ENCODE data around the gene PDIA2.

Gene PDIA2
- long read RNA-seq: 0 reads

DNA sequence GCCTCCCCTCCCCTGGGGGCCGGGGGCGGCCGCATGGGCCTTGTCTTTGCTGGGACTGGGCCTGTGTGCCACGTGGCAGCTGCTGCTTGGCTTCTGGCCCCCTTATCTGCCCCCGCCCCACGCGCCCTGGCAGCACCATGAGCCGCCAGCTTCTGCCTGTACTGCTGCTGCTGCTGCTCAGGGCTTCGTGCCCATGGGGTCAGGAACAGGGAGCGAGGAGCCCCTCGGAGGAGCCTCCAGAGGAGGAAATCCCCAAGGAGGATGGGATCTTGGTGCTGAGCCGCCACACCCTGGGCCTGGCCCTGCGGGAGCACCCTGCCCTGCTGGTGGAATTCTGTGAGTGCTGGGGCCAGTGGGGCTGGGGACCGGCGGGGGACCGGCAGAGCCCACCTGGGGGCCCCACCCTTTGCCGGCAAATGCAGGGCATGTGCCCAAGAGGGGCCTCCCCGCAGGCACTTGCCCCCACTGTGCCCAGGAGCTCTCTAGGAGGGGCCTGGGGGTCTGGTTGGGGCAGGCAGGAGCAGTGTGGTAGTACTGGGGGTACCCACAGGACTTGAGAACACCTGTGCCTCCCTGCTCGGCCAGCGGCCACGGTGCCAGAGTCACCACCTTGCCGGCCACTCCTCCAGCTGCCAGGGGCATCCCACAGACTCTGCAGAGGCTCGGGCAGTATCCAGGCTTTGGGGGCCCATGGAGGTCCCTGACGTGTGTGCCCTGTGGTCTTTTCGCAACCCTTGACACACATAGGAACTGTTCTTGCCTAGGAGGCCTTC lies at the start of gene PDIA2:
Gene PDIA2 (plus strand): TSS at position 132 of the 773 bp plus-strand sequence. CDS start 6 bp downstream, at position 138.
- Histone ChIP-seq H3K27ac (replicated peaks) (no peak within 1 kb of the TSS), H3K27me3 (ENCODE audit: insufficient read depth, poor library complexity, severe bottlenecking) (peaks cover 18% of the 10 kb centered on the region), H3K4me3 (replicated peaks; ENCODE audit: insufficient read depth, low read length) (no peak within 1 kb of the TSS)
- TF ChIP-seq, protein P1, sequence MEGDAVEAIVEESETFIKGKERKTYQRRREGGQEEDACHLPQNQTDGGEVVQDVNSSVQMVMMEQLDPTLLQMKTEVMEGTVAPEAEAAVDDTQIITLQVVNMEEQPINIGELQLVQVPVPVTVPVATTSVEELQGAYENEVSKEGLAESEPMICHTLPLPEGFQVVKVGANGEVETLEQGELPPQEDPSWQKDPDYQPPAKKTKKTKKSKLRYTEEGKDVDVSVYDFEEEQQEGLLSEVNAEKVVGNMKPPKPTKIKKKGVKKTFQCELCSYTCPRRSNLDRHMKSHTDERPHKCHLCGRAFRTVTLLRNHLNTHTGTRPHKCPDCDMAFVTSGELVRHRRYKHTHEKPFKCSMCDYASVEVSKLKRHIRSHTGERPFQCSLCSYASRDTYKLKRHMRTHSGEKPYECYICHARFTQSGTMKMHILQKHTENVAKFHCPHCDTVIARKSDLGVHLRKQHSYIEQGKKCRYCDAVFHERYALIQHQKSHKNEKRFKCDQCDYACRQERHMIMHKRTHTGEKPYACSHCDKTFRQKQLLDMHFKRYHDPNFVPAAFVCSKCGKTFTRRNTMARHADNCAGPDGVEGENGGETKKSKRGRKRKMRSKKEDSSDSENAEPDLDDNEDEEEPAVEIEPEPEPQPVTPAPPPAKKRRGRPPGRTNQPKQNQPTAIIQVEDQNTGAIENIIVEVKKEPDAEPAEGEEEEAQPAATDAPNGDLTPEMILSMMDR (IDR thresholded peaks at IDR 0.05; ENCODE audit: insufficient read depth, low read length): no peak
- TF ChIP-seq, protein P2, sequence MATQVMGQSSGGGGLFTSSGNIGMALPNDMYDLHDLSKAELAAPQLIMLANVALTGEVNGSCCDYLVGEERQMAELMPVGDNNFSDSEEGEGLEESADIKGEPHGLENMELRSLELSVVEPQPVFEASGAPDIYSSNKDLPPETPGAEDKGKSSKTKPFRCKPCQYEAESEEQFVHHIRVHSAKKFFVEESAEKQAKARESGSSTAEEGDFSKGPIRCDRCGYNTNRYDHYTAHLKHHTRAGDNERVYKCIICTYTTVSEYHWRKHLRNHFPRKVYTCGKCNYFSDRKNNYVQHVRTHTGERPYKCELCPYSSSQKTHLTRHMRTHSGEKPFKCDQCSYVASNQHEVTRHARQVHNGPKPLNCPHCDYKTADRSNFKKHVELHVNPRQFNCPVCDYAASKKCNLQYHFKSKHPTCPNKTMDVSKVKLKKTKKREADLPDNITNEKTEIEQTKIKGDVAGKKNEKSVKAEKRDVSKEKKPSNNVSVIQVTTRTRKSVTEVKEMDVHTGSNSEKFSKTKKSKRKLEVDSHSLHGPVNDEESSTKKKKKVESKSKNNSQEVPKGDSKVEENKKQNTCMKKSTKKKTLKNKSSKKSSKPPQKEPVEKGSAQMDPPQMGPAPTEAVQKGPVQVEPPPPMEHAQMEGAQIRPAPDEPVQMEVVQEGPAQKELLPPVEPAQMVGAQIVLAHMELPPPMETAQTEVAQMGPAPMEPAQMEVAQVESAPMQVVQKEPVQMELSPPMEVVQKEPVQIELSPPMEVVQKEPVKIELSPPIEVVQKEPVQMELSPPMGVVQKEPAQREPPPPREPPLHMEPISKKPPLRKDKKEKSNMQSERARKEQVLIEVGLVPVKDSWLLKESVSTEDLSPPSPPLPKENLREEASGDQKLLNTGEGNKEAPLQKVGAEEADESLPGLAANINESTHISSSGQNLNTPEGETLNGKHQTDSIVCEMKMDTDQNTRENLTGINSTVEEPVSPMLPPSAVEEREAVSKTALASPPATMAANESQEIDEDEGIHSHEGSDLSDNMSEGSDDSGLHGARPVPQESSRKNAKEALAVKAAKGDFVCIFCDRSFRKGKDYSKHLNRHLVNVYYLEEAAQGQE (IDR thresholded peaks at IDR 0.05; ENCODE audit: insufficient replicate concordance, low read depth): no peak
- TF ChIP-seq SPI1 (IDR thresholded peaks at IDR 0.05; ENCODE audit: borderline replicate concordance, low read depth) (no peak), POLR2AphosphoS5 (IDR thresholded peaks at IDR 0.05; ENCODE audit: low read depth) (no peak), GABPA (IDR thresholded peaks at IDR 0.05; ENCODE audit: low read depth) (no peak)
- DNase-seq (ENCODE audit: low read depth in 1 of 2, low spot score in 1 of 2): no peak

DNA sequence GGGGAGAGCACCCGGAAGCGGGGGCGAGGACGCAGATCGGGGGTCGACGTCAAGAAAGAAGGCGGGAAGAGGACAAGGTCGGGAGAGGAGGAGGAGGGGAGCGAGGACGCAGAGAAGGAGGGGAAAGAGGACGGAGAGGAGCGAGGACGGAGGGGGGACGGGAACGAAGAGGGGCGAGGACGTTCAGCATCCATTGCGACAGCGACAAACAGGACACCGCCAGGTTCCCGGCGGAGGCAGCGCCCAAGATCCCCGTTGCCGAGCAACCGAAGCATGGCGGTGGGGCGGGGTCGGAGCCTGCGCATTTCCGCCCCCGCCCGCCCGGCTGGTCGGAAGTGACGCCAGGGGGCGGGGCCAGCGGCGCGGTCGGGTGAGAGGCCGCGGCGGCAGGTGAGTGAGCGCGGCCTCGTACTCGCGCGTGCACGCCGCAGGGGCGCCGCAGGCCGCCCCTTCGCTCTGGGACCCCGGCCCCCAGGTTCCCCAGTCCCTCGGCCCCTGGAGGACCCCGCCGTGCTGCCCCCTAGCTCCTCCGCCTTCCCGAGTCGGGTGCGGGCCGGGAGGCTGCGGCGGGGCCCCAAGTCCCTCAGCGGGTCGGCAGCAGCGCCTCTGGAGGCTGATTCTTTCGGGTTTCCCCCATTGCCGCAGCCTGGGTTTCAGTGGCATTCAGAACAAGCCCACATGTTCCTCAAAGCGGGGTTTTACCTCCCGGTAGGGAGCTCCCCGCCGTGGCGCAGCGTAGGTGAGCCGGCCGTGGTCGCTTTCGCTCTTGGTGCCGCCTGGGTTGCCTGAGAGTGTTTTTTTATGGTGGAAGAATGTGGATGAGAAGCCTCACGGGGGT lies 48.3 kb upstream of the PDIA2 start, which contains the start of gene FAM234A:
Gene FAM234A (plus strand): TSS at position 354 of the 838 bp plus-strand sequence. CDS start 19,593 bp downstream, outside the sequence.
- no peaks in the 10 kb centered on the region for H3K27me3 ChIP-seq (ENCODE audit: insufficient read depth, poor library complexity, severe bottlenecking)
- H3K27ac ChIP-seq (replicated peaks): peak within 1 kb of the TSS; percentile 93
- H3K4me3 ChIP-seq (replicated peaks; ENCODE audit: insufficient read depth, low read length): peak within 1 kb of the TSS; percentile 89
- peak; percentile 87 to 94 for DNase-seq (ENCODE audit: low read depth in 1 of 2, low spot score in 1 of 2)
- TF ChIP-seq SPI1 (IDR thresholded peaks at IDR 0.05; ENCODE audit: borderline replicate concordance, low read depth) (peak; percentile 21; the same call in 1 of the 2 replicates), GABPA (IDR thresholded peaks at IDR 0.05; ENCODE audit: low read depth) (peak; percentile 77), POLR2AphosphoS5 (IDR thresholded peaks at IDR 0.05; ENCODE audit: low read depth) (no peak; the same call in 1 of the 2 replicates)
- TF ChIP-seq, protein P2 (IDR thresholded peaks at IDR 0.05; ENCODE audit: insufficient replicate concordance, low read depth): no peak
- TF ChIP-seq, protein P1 (IDR thresholded peaks at IDR 0.05; ENCODE audit: insufficient read depth, low read length): peak; percentile 24

DNA sequence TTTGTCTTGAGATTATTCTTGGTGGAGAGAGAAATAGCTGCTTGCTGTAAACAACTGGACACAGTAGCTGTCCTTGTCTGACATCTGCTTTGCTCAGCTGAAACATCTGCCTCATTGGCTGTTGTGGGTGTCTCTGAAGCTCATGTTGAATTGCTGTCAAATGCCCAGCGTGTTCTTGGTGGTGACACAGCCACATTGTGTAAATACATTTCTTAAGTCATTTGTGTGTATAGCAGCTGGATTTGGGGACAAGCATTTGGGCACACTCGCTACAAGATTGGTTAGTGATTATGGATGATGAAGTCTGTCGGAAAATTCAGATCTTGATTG lies 43.1 kb upstream of the PDIA2 start:
- no peak for TF ChIP-seq SPI1 (IDR thresholded peaks at IDR 0.05; ENCODE audit: borderline replicate concordance, low read depth)

DNA sequence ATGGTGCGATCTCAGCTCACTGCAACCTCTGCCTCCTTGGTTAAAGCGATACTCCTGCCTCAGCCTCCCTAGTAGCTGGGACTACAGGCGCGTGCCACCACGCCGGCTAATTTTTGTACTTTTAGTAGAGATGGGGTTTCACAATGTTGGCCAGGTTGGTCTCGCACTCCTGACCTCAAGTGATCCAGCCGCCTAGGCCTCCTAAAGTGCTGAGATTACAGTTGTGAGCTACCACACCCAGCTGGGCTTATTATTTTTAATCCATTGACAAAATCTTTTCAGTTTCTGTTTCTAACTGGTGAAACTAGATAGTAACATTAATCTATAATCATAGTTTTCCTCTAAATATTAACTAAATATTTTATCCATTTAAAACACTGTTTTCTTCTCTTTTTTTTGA lies 42.4 kb upstream of the PDIA2 start:
- Histone ChIP-seq H3K27ac (replicated peaks) (no peak overlapping the region), H3K27me3 (ENCODE audit: insufficient read depth, poor library complexity, severe bottlenecking) (no peaks in the 10 kb centered on the region), H3K4me3 (replicated peaks; ENCODE audit: insufficient read depth, low read length) (no peak overlapping the region)
- TF ChIP-seq SPI1 (IDR thresholded peaks at IDR 0.05; ENCODE audit: borderline replicate concordance, low read depth): no peak
- no peak for TF ChIP-seq GABPA (IDR thresholded peaks at IDR 0.05; ENCODE audit: low read depth)
- TF ChIP-seq POLR2AphosphoS5 (IDR thresholded peaks at IDR 0.05; ENCODE audit: low read depth): no peak
- TF ChIP-seq, protein P1 (IDR thresholded peaks at IDR 0.05; ENCODE audit: insufficient read depth, low read length): no peak
- TF ChIP-seq, protein P2 (IDR thresholded peaks at IDR 0.05; ENCODE audit: insufficient replicate concordance, low read depth): no peak
- no peak for DNase-seq (ENCODE audit: low read depth in 1 of 2, low spot score in 1 of 2)

More for the DNA sequence above, 43.1 kb upstream of the PDIA2 start:
- DNase-seq (ENCODE audit: low read depth in 1 of 2, low spot score in 1 of 2): no peak
- Histone ChIP-seq H3K27me3 (ENCODE audit: insufficient read depth, poor library complexity, severe bottlenecking) (no peaks in the 10 kb centered on the region), H3K4me3 (replicated peaks; ENCODE audit: insufficient read depth, low read length) (no peak overlapping the region), H3K27ac (replicated peaks) (no peak overlapping the region)

Data from HL-60 (cell line).